ENCODE measurements around the gene EGFLAM.
"Not testable (repeated sequence)": the region's sequence is repeated elsewhere in the genome, so short reads cannot be mapped to it uniquely, and the experiment has no call there.

EGFLAM gene

DNA sequence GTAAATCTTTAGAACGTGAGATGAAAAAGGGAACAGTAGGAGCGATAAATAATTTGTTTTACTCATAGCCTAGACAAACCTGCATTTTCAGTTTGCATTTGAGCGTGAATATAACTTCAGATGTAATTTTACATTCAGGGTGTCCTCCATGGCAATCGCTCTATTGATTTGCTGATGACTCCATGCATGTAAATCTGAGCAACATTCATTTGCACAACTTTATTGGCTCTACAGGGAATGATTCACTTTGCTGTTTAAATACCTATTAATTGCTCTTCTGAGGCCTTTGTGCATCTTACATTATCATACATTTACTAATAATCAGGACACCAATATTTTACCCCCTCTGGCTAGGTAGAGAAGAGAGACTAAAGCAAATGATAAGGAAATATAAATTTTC lies 122.2 kb downstream of the EGFLAM start:
- DNase-seq: no peak

DNA sequence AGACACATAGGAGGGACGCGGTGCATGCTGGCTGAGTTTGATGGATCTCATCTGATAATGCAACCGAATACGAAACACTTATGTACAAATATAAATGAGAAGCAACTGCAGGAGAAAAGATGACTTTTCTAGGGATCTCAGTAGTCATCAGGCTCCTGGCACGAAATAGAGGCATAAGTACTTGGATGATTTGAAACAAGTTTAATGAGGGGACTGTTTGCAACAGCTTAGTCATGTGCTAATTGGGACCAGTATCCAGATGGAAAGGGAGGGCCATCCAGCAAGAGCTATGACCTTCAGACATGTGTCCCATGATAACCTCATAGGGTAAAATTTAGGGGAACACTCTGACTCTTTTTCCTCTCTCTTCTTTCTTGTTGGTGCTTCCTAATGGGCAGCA lies 123.0 kb downstream of the EGFLAM start:
- DNase-seq: no peak

DNA sequence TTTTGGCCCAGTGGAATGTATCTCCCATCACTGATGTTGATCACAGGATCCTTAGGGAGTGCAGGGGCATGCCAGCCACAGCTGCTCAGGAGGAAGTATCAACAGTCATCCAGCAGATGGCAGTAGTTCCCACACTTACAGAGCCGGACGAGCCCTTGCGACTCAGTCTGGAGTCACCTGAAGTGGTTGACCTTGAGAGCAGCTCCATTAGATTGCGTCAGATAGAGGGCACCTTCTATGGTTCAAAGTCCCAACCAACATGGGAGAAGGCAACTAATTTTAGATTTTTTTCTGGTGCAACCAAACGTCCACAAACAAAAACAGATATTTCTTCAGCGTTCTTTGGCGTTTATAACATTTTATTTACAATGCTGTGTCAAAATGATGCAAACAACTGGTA lies 124.5 kb downstream of the EGFLAM start:
- peak; percentile 75 for DNase-seq

DNA sequence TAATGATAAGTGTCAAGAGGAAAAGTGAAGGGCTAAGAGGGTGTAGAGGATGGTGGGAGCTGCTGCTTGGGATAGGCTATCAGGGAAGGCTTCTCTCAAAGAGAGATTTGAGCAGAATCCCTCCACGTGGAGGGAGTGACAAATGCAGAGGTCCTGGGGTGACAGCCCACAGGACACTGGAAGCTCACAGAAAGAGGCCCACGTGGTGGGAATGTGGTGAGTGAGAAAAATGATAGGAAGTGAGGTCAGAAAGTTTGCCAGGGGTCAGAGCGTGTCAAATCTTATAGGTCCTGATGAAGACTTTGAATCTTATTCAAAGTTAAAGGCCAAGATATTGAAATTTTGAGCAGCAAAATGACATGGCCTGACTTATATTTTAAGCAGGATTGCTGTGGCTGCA lies 125.3 kb downstream of the EGFLAM start:
- DNase-seq: no peak

DNA sequence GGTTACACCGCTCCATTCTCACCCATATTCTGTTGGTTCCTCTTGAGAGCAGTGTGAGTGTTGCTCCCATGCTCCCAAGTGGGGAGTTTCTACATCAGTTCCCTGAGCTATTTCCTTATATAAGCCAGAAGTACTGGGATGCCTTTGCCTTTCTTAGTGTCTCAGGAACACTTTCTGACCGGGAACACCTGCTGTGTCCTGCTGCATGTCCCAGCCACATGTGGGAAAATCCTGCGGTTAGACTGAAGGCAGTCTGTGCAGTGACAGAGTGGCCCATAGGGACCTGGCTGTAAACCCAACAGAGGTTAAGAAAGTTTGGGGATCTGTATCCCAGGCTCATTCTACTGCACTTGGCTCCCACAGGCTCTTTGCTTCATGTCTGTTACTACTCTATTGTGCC lies 126.0 kb downstream of the EGFLAM start:
- DNase-seq: no peak

DNA sequence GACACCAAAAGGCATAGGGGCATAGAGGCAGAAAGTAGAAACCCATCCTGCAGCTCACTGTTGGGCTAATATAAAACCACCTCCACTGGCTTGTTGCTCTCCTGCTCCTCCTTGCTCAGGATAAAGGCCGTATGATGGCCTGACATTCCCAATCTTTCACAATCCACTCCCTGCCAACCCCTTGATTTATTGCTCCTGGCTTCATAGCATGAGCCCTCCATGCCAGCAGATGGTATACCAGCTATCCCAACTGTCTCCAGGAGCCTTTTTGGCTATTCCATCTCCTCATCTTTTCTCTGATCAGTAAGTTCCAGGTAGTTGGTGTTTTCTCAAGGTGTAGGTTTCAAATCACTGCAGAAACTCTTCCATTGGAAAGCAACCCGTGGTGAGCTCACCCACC lies 128.8 kb downstream of the EGFLAM start:
- DNase-seq: no peak

DNA sequence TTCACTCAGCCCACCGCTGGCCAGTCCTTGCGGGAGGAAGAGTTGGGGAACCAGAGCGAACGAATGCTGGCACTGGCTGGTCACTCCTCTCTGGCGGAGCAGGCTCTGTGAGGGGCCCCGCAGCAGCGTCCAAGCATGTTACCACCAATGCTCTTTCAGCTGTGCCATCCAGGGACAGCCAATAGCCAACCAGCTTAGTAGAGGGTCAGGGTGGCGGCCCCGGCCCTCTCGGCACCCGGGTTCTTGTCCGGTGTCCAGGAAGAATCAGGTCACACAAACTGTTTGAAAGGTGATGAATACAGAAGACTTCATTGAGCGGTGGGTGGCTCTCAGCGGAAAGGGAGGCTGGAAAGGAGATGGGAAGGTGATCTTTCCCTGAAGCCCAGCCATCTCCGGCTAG lies 135.3 kb downstream of the EGFLAM start:
- no peak for DNase-seq

DNA sequence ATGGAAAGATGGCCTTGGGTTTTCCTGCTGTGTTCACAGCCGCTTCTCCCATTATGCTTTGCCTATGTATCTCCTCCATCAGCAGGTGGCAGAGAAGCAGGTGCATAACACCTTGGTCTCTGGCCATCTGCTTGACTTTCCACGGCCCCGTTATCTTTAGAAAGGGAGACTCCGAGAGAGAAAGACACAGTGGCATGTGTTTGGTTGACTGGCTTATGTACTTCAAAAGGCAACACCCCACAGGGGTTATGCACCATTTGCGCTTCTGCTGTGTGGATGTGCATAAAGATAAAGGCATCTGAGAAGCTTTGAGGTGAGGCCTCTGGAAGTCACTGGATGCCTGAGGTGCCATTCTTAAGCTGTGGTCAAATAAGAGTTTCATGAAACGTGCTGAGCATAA lies 138.4 kb downstream of the EGFLAM start:
- no peak for DNase-seq

DNA sequence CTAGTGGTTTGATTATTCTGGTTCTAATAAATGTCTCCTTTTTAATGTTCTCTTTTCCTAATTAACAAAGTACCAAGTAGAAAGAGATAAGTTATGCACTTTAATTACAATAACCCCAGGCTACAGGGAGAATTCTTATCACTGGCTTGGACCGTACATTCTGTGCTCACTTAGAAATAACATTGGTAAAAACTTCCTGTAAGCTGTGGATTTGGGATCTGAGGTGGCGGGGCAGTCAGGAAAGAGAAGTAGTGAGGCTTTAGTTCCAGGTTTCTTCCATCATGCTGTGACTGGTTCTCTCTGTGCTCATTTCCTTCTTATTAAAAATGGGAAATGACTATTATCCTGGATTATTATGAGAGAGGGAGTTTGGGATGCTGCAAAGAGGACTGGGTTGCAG lies 142.0 kb downstream of the EGFLAM start:
- no peak for DNase-seq

DNA sequence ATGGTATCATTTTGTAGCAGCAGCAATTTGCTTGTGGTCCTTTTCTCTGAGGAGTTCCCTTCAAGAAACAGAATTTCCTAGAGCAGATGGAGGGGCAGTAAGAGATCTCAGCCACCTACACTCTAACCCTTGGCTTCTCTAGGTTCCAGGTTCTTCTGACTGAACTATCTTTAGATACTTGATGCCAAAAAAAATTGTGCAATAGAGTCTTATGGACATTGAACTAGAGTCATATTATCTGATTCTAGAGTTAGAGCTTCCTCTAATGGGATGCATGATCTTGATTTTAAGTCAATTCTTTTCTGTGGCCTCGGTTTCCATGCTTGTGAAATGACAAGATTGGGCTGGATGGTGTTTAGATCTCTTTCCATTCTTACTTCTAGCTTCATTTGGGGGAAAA lies 142.8 kb downstream of the EGFLAM start:
- no peak for DNase-seq

DNA sequence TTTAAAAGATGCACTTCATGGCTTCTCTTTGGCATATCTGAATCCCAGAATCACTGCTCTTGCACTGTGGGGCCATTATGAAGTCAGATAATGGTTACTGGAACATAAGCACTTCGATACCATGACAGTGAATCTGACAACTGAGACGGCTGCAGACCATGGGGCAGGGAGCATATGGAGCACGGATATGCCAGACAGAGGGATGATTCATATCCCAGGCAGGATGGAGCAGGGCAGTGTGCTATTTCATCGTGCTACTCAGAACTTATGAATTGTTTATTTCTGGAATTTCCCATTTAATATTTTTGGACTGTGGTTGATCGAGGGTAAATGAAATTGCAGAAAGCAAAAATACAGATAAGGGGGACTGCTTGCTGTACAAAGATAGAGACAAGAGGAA lies 145.0 kb downstream of the EGFLAM start:
- DNase-seq: no peak

DNA sequence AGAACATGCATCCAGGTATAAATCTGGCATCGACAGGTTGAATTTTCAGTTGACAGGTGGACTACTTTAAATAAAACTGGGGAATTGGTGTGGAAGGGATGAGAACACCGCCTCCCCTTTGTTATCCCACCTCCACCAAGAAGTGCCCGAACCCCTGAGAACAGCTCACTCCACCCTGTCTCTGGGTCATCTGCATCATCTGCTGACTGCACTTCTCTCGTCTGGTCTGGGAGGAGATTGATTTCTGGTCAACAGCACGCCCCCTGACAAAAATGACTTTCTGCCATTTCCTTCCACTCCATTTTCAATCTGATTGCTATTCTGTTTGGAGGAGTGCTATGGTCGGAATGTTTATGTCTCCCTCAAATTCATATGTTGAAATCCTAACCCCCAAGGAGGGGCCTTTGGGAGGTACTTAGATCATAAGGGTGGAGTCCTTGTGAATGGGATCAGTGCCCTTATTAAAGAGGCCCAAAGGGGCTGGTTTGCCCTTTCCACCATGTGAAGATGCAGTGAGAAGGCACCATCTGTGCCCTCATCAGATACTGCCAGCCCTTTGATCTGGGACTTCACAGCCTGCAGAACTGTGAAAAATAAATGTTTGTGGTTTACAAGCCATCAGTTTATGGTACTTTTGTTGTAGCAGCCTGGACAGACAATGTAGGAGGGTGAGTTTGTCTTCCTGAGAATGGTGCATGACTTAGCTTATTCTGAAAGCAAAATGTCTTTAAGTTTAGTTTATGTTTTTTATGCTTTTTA lies 145.7 kb downstream of the EGFLAM start:
- no peak for DNase-seq

DNA sequence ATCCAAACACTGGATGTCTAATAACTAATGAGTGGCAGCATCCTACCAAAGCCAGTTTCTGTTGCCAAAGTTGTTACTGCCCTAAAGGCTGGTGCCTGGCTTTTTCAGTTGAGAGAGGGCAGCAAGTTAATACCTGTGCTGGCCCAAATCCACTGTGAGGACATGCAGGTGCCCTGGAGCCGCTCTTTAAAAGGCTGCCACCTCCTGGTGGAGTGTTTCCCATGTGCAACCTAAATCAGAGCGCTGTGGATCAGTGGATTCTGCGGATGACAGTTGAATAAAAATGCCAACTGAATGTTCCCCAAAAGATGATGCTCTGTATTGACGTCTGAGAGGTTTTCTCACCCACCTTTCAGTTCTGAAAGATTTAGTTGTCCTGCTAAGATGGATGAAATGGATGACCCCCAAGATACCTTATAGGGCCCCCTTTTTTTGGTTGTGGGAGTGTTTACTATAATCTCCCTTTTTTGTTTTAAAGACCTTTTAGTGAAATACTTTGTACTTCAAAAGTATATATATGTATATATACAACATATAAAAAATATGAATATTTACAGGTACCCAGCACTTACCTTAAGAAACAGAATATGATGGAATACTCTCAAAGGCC lies 146.4 kb downstream of the EGFLAM start:
- no peak for DNase-seq

DNA sequence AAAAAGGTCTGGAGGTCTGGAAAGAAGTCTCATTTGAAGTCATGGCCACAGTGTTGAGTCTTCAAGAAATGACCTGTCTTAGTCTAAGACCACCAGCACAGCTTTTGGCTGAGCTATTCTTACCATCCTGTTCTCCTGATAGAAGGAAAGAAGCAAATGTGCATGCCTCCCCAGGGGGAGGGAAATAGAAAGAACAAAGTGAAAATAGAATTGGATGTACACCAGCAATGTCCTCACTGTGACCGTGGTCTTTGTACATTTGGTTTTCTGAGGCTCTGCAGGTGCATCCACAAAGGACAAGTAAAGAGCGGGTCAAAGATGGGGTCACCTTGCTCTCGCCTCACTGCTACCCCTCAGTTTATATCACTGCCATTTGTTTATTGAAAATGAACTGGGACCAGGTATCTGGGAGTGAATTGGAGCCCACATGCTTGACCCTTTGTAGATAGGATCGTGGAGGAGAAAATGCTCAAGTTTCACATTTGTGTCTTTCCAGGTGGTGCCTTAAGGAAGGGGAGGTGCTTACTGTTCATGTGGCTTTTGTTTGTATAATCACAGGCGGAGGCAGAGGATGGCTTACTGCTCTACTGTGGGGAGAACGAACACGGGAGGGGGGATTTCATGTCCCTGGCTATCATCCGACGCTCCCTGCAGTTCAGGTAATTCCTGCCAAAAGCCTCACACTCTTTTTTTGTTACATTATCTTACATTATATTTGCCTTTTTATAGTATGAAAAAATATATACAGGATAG lies 150.3 kb downstream of the EGFLAM start:
- no peak for DNase-seq

DNA sequence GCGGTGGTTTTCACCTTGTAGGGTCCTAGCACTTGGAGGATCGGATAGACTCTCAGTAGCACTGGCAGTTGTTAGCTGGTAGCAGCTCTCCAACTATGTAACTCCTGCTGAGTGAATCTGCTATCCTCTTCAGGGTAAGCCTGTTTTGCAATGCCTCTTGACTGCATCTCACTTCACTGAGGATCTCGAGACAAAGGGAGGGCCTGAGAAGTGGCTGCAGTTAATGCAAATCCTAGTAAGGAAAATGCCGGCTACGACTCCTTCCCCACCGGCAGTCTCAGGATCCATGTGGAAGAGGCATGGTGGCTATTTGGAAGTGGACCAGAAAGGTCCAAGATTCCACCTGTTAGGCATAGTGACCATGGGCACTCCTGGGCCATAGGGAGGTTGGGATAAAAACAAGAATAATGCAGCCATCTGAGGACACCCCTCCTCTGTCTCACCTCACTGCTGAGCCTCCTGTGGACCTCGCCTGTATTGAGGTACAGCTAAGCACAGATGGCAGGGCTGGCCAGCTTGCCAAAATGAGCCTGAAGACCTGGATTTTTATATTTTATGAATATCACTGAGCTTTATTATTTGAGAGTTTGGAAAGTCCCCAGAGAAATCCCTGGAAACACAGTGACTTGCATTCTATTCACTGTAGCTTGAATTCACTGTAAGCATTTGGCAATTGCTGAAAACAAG lies 152.1 kb downstream of the EGFLAM start:
- DNase-seq: no peak

DNA sequence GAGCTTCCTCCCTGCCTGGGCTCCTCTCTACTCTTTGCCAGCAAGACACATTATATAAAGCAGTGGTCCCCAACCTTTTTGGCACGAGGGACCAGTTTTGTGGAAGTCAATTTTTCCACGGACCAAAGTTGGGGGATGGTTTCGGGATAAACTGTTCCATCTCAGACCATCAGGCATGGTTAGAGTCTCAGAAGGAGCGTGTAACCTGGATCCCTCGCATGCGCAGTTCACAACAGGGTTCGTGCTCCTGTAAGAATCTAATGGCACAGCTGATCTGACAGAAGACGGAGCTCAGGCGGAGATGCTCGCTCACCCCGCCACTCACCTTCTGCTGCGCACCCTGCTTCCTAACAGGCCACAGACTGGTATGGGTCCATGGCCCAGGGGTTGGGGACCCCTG lies 155.3 kb downstream of the EGFLAM start:
- DNase-seq: no peak

DNA sequence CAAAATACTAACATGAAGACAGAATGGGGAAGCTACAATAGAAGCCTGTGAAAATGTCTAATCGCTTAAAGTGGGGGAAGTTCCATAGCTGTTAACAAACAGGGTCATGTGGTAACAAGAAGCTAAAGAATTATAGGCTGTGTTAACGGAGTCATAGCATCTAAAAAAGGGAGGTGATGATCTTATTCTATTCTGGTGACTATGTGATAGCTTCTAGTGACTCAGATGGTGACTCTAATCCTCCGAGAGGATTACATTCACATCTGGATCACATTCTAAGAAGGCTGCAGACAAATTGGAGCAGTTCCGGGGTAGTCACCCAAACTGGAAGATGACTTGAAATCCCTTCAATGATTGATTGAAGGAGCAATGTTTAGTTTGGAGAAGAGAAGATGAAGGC lies 156.0 kb downstream of the EGFLAM start:
- DNase-seq: no peak

DNA sequence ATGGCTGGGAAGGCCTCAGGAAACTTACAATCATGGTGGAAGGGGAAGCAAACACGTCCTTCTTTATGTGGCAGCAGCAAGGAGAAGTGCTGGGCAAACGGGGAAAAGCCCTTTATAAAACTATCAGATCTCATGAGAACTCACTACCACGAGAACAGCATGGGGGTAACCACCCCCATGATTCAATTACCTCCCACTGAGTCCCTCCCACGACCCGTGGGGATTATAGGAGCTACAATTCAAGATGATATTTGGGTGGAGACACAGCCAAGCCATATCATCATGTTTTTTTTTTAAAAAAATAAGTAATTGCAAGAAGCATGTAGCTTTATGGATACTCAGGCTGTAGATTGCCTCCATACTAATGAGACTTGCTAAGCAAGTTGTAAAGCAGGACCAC lies 157.4 kb downstream of the EGFLAM start:
- DNase-seq: not testable (repeated sequence)

DNA sequence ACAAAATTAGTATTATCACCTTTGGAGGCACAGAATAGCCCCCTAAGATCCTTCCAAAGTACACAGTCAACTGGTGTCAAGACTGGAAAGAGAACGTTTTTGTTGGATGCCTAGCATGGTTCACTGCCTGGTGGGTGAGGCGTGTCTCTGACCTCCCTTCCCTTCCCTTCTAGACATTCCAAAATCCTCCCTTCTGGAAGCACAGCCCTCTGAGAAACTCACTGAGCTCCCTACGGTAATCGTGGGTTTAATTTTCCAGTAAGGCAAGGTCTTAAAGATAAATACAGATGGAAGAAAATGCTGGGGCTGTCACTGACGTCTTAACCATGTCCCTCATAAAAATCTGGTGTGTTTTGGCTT lies 159.3 kb downstream of the EGFLAM start:
- no peak for DNase-seq

DNA sequence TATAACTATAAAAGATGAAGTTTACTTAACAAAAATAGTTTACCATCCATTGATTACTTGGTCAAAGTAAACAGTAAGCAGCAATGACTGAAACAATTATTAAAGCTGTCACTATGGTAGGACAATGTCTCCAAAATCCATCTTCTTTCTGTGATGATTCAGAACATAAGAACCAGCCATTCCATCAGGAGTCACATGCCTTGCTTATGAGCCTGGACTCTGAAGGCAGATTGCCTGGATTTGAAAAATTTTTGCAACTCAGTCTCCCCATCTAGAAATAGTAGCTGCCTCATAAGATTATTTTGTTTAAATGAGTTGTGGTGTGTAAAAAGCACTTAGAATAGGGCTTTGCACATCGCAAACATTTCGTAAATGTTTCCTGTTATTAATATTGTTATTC lies 161.9 kb downstream of the EGFLAM start:
- DNase-seq: no peak

DNA sequence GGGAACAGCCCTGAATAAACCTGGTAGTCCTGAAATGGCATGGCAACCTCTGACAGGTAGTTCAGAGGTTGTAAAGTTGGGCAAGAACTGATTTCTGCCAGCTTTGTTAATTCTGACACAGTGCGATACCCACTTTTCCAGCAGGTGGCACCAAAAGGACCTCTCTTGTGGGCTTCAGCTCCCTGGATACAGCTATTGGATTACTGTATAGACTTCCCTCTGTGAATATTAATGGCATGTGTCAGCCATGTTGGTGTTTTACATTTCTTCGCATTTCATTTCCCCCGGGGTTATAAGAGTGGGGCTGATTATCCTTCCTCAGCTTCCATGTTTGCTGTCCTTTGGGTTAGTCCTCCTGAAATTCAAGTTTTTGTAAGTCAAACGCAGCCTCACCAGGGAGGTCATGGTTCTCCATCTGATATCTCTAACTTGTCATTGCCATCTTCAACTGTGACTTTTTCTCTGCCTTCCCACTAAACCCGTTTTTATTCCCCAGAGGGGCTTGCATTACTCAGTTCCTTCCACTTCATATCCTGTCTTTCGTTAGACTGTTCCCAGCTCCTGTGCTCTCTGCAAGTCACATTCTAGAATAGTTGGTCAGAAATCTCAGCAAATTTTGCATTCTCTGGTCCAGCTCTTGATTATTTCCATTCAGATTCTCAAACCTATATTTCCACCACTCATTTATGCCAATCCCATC lies 162.5 kb downstream of the EGFLAM start:
- peak; percentile 30 for DNase-seq

DNA sequence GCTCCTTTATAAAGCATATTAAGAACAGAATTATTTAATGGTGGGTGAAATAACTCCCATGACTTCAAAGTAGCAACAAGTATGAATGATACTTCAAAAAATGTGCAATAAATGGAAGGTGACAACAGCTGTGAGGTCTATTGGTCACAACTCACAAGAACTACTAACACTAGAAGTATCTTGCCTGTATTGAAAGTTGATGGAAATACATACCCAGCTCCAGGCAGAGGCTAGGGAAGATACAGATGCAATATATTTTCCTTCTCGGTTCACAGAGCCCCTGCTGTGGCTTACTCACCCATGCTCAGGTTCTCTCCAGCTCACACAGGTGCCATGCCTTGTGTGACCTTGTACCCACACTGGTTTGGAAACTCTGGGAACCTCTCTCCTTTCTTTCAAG lies 164.3 kb downstream of the EGFLAM start:
- no peak for DNase-seq

All from activated CD4-positive, alpha-beta T cell treated with anti-CD3 and anti-CD28 coated beads, Interleukin-2, amount 50 U/mL, for 16 hours (primary cell).